SH-SY5Y (cell line): ENCODE data around the gene HCN4.

Source experiments
- GATA2 ChIP-seq: IDR thresholded peaks from 2 replicates; pipeline ENCODE4 v1.6.1; 2011; ENCODE audit warnings: mild to moderate bottlenecking, low read depth, low read length
- GATA3 ChIP-seq: IDR thresholded peaks from 2 replicates; pipeline ENCODE4 v1.6.1; 2011; ENCODE audit warnings: low read depth, mild to moderate bottlenecking, low read length, moderate library complexity

DNA sequence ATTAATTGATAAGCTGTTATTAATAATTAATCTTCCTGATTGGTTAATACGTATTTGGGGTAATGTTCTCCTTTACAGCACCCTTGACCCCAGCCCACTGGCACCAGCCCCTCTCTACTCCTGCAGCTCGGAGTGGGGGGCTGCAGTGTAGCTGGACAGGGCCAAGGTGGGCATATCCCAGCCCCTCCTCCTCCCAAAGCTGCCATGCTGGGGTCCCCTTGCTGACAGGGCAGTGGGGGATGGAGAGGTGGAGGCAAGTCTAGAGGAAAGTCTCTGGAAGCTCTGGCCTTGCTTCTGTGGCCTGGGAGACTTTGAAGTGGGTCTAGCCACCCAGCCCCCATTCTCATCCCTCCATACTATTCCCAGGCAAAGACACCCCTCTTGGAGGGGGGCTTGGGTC is 35.8 kb downstream of the HCN4 start:
- no peak for TF ChIP-seq GATA2
- no peak for TF ChIP-seq GATA3
